ENCODE data around the gene COL26A1.

GRCh38 chr7:101563198-101563901, 200.7 kb downstream of the COL26A1 start:
- TF ChIP-seq CTCF (IDR thresholded peaks at IDR 0.05; ENCODE audit: poor library complexity, severe bottlenecking) (no peak), EZH2 (IDR thresholded peaks at IDR 0.05; ENCODE audit: borderline replicate concordance, insufficient read depth, low read length, poor library complexity, severe bottlenecking) (no peak), EP300 (conservative IDR thresholded peaks at IDR 0.05; ENCODE audit: poor library complexity, severe bottlenecking) (no peak), POLR2AphosphoS5 (IDR thresholded peaks at IDR 0.05) (no peak), TAF1 (IDR thresholded peaks at IDR 0.05; ENCODE audit: low read depth) (no peak), SMC3 (conservative IDR thresholded peaks at IDR 0.05; ENCODE audit: poor library complexity) (no peak)
- TF ChIP-seq, protein P1, sequence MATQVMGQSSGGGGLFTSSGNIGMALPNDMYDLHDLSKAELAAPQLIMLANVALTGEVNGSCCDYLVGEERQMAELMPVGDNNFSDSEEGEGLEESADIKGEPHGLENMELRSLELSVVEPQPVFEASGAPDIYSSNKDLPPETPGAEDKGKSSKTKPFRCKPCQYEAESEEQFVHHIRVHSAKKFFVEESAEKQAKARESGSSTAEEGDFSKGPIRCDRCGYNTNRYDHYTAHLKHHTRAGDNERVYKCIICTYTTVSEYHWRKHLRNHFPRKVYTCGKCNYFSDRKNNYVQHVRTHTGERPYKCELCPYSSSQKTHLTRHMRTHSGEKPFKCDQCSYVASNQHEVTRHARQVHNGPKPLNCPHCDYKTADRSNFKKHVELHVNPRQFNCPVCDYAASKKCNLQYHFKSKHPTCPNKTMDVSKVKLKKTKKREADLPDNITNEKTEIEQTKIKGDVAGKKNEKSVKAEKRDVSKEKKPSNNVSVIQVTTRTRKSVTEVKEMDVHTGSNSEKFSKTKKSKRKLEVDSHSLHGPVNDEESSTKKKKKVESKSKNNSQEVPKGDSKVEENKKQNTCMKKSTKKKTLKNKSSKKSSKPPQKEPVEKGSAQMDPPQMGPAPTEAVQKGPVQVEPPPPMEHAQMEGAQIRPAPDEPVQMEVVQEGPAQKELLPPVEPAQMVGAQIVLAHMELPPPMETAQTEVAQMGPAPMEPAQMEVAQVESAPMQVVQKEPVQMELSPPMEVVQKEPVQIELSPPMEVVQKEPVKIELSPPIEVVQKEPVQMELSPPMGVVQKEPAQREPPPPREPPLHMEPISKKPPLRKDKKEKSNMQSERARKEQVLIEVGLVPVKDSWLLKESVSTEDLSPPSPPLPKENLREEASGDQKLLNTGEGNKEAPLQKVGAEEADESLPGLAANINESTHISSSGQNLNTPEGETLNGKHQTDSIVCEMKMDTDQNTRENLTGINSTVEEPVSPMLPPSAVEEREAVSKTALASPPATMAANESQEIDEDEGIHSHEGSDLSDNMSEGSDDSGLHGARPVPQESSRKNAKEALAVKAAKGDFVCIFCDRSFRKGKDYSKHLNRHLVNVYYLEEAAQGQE (IDR thresholded peaks at IDR 0.05; ENCODE audit: borderline replicate concordance), result no peak

Measured in neural cell (in vitro differentiated cells).